Stomach (tissue), 9 donors: Measurements from ENCODE around the gene DMTF1. TPM values are rescaled to one million over a fixed set of nuclear protein-coding genes. Genes with fewer than 3 reads are reported as not detected.
A peak's percentile ranks its signal among the peaks of the same experiment; 100 is the strongest.

Experiments used
- DNase-seq, 2 donors: peaks; one replicate each; pipeline versions ENCODE4 v3.0.0 to v3.0.0-alpha.2; 2013 to 2019
- H3K27ac ChIP-seq, 5 donors: fragments of 200-600 bp in 4 of 5; sonication (generic) in 4 of 5; one replicate each; pipeline ENCODE4 v1.5.1; 2013 to 2019; ENCODE audit warnings: mild to moderate bottlenecking in 1 of 5, moderate library complexity in 1 of 5
- H3K27me3 ChIP-seq, 3 donors: fragments of 200-600 bp; sonication (generic); one replicate each; pipeline ENCODE4 v1.5.1; 2017 to 2019; ENCODE audit warnings: mixed run types in 1 of 3
- H3K36me3 ChIP-seq, 4 donors: fragments of 200-600 bp; sonication (generic); 1 replicate in 3 of 4; 2 replicates in 1 of 4; pipeline ENCODE4 v1.5.1; 2016 to 2019
- H3K4me1 ChIP-seq, 4 donors: fragments of 200-600 bp; sonication (generic); one replicate each; pipeline ENCODE4 v1.5.1; 2016 to 2019
- H3K4me3 ChIP-seq, 4 donors: fragments of 200-600 bp; sonication (generic) in 3 of 4; one replicate each; pipeline ENCODE4 v1.5.1; 2016 to 2019; ENCODE audit warnings: mild to moderate bottlenecking in 1 of 4
- H3K9me3 ChIP-seq, 4 donors: fragments of 200-600 bp; sonication (generic); one replicate each; pipeline ENCODE4 v1.5.1; 2016 to 2019
- CTCF ChIP-seq, 7 experiments: fragments of 450-650 bp in 4 of 7; fragments of 200-600 bp in 3 of 7; sonication (generic) in 3 of 7; IDR thresholded peaks; one replicate each; pipeline ENCODE4 v1.5.1; 2016 to 2019; ENCODE audit warnings: antibody characterized with exemption in 7 of 7, control low read depth in 2 of 7, mild to moderate bottlenecking in 1 of 7
- EP300 ChIP-seq: sonication (generic); formaldehyde crosslinking; IDR thresholded peaks from one replicate; pipeline ENCODE4 v1.6.1; 2017; ENCODE audit warnings: antibody characterized with exemption
- POLR2A ChIP-seq, 4 donors: fragments of 450-650 bp; IDR thresholded peaks; one replicate each; pipeline ENCODE4 v1.6.1; 2016; ENCODE audit warnings: antibody characterized with exemption in 4 of 4, control low read depth in 2 of 4, mild to moderate bottlenecking in 1 of 4, moderate library complexity in 1 of 4
- POLR2AphosphoS5 ChIP-seq, 3 donors: sonication (generic); formaldehyde crosslinking; IDR thresholded peaks; one replicate each; pipeline ENCODE4 v1.6.1; 2016; ENCODE audit warnings: antibody characterized with exemption in 3 of 3
- WGBS, 5 donors: extraction: QIAGEN DNeasy Blood & Tissue Kit in 3 of 5; methylation state at CpG; one replicate each; pipeline versions ENCODE4 v1.1.5 to v1.1.7; 2013 to 2018; 5-methylcytosine and 5-hydroxymethylcytosine counted together
- intact Hi-C: fragments of 100-400 bp; cut with DNase I; formaldehyde crosslinking; loops from one replicate; pipeline ENCODE4 v1.15.1; 2023; ENCODE audit warnings: low total_unique reads
- polyA plus RNA-seq, 3 donors: library from polyadenylated mRNA; stranded (reverse); fragments of 200-250 nt; gene quantifications; one replicate each; pipeline ENCODE4 v1.2.3, GENCODE V29; 2013
- total RNA-seq, 5 donors: library from RNA; depleted of rRNA; stranded (reverse); fragments of >200 nt; gene quantifications; one replicate each; pipeline versions ENCODE4 v1.1.0 to v1.2.3, GENCODE V29; 2014 to 2016
- donor health status: healthy with polysubstance abuse.
- donor health status: Bipolar disorder and iron deficiency.
- donor health status: healthy.

DMTF1 gene
- total and polyA plus RNA-seq, 8 donors, result 10.5 to 233 (median 70.8) TPM

GRCh38 chr7:87217983-87218653, 65.9 kb downstream of the DMTF1 start:
- no peak for TF ChIP-seq CTCF (IDR thresholded peaks at IDR 0.05)
- no peak for TF ChIP-seq POLR2A (IDR thresholded peaks at IDR 0.05)
- TF ChIP-seq POLR2AphosphoS5 (IDR thresholded peaks at IDR 0.05), result no peak
- TF ChIP-seq EP300, result no peak
- Histone ChIP-seq H3K9me3 (no peaks in the 10 kb centered on the region), H3K27me3 (no peaks in the 10 kb centered on the region), H3K4me3 (peak overlapping the region; percentile 71 to 95 (median 86)), H3K27ac (peak overlapping the region in 4 of 5 donors; percentile 88 to 94 (median 90)), H3K36me3 (no peaks in the 10 kb centered on the region), H3K4me1 (peaks cover 28 to 64% (median 52%) of the 10 kb centered on the region in 4 donors)
- WGBS, 5 donors, result 44 to 53% (median 48%) methylated on average over 9 of the region's 9 CpGs
- intact Hi-C loops, result no loop called here
- DNase-seq, result no peak

GRCh38 chr7:87218796-87219544, 66.7 kb downstream of the DMTF1 start:
- no peaks in the 10 kb centered on the region for H3K9me3 ChIP-seq
- intact Hi-C loops, result no loop called here
- WGBS, 5 donors, result 0 to 2% (median 1%) methylated on average over 14 to 17 of the region's 17 CpGs

GRCh38 chr7:87219545-87220025, 67.3 kb downstream of the DMTF1 start, which contains the start of gene TMEM243:
Gene TMEM243 (minus strand): TSS chr7:87219732. CDS start chr7:87219503, 229 bp downstream.
- Histone ChIP-seq H3K27ac (peak within 1 kb of the TSS; percentile 88 to 94 (median 90)), H3K36me3 (no peaks in the 10 kb centered on the region), H3K4me1 (peaks cover 25 to 49% (median 39%) of the 10 kb centered on the region in 4 donors), H3K4me3 (peak within 1 kb of the TSS; percentile 71 to 95 (median 86)), H3K9me3 (no peaks in the 10 kb centered on the region), H3K27me3 (no peaks in the 10 kb centered on the region)
- intact Hi-C loops, result loop anchor here (10.0 kb wide), 1 partner anchor 55 kb away; no protein-coding TSS in a partner anchor
- peak; percentile 79 to 93 for DNase-seq
- TF ChIP-seq CTCF (IDR thresholded peaks at IDR 0.05) (peak in 1 of 7 experiments; percentile 13), EP300 (no peak), POLR2A (IDR thresholded peaks at IDR 0.05) (peak in 1 of 4 donors; percentile 15), POLR2AphosphoS5 (IDR thresholded peaks at IDR 0.05) (peak; percentile 19 to 87 (median 83))
- 1% methylated on average over 41 of the region's 41 CpGs for WGBS, 5 donors

More at GRCh38 chr7:87218796-87219544, 66.7 kb downstream of the DMTF1 start:
- TF ChIP-seq POLR2AphosphoS5 (IDR thresholded peaks at IDR 0.05) (no peak), POLR2A (IDR thresholded peaks at IDR 0.05) (no peak), EP300 (no peak), CTCF (IDR thresholded peaks at IDR 0.05) (no peak)
- H3K36me3 ChIP-seq, result no peaks in the 10 kb centered on the region
- DNase-seq, result peak; percentile 62 to 74
- H3K27me3 ChIP-seq, result no peaks in the 10 kb centered on the region
- peaks cover 25 to 55% (median 45%) of the 10 kb centered on the region in 4 donors for H3K4me1 ChIP-seq
- H3K27ac ChIP-seq, result peak overlapping the region; percentile 88 to 94 (median 90)
- H3K4me3 ChIP-seq, result peak overlapping the region; percentile 71 to 95 (median 86)
